Fibroblast of villous mesenchyme (primary cell): Measurements from ENCODE around the gene BTBD9. TPM values are rescaled to one million over a fixed set of nuclear protein-coding genes. Genes with fewer than 3 reads are reported as not detected.
A peak's percentile ranks its signal among the peaks of the same experiment; 100 is the strongest.

Source experiments
- DNase-seq: peaks from one replicate; pipeline ENCODE4 v3.0.0-alpha.2; 2010; ENCODE audit warnings: low read depth
- H3K4me3 ChIP-seq: 2 replicates; pipeline ENCODE4 v1.5.1; 2011; ENCODE audit warnings: low read depth, mild to moderate bottlenecking, low read length
- CTCF ChIP-seq: IDR thresholded peaks from 2 replicates; pipeline ENCODE4 v1.5.1; 2012; ENCODE audit warnings: low read depth, mild to moderate bottlenecking, low read length; ENCODE audit not compliant: insufficient read depth
- total RNA-seq: library from RNA; depleted of rRNA; stranded (reverse); fragments of >200 nt; gene quantifications from 2 replicates; pipeline ENCODE4 v1.2.3, GENCODE V29; 2012

BTBD9 gene
- total RNA-seq, 1 donor: 12.1 TPM

GRCh38 chr6:38436726-38437465 lies 202.8 kb downstream of the BTBD9 start:
- peak; percentile 52 for DNase-seq
- no peak for TF ChIP-seq CTCF
- no peak overlapping the region for H3K4me3 ChIP-seq

- TF ChIP-seq CTCF: no peak
- DNase-seq: no peak
- H3K4me3 ChIP-seq: no peak overlapping the region
Measured at GRCh38 chr6:38435330-38435729, 204.4 kb downstream of the BTBD9 start.

GRCh38 chr6:38434051-38434450 lies 205.7 kb downstream of the BTBD9 start:
- no peak overlapping the region for H3K4me3 ChIP-seq
- DNase-seq: no peak
- no peak for TF ChIP-seq CTCF

GRCh38 chr6:38432479-38432878 lies 207.2 kb downstream of the BTBD9 start:
- DNase-seq: no peak
- H3K4me3 ChIP-seq: no peak overlapping the region

GRCh38 chr6:38432079-38432478 lies 207.7 kb downstream of the BTBD9 start:
- no peak for TF ChIP-seq CTCF
- DNase-seq: no peak
- H3K4me3 ChIP-seq: no peak overlapping the region

More at GRCh38 chr6:38432479-38432878, 207.2 kb downstream of the BTBD9 start:
- TF ChIP-seq CTCF: no peak

- no peak for DNase-seq
- TF ChIP-seq CTCF: no peak
- no peak overlapping the region for H3K4me3 ChIP-seq
Measured at GRCh38 chr6:38429546-38429945, 210.2 kb downstream of the BTBD9 start.
